Endothelial cell of umbilical vein (primary cell): ENCODE measurements around the gene DGKB. TPM values are rescaled to one million over a fixed set of nuclear protein-coding genes. Genes with fewer than 3 reads are reported as not detected.

Experiments used
- BruUV-seq: library from RNA; stranded (reverse); fragments of 400-500 nt; replicated peaks from 2 replicates; lab custom pipeline; 2021; lab: Mats Ljungman, UMichigan
- CTCF ChIA-PET: fragments of 300-600, 350-600 bp; sonication (Branson Sonifier 250); formaldehyde crosslinking; loops from one replicate; lab custom pipeline; 2021; ENCODE audit warnings: antibody characterized with exemption, inconsistent platforms; lab: Charles Lee
- POLR2A ChIA-PET: fragments of 300-600, 350-600 bp; sonication (Branson Sonifier 250); formaldehyde crosslinking; loops from one replicate; lab custom pipeline; 2021; ENCODE audit warnings: antibody characterized with exemption, inconsistent platforms; lab: Charles Lee
- DNase-seq: peaks from one replicate; pipeline ENCODE4 v3.0.0-alpha.2; 2011; ENCODE audit warnings: low read depth, low spot score
- FAIRE-seq: peaks from 2 replicates; lab custom pipeline; 2011; peaks lifted over from hg19 to GRCh38; lab: Jason Lieb, UNC
- H2AFZ ChIP-seq: 2 replicates; pipeline ENCODE4 v1.6.0; 2012; ENCODE audit warnings: low read depth, low read length, control low read depth, inconsistent platforms
- H3K27ac ChIP-seq: 2 replicates; pipeline ENCODE4 v1.5.1; 2011; ENCODE audit warnings: low read depth, mild to moderate bottlenecking, control low read depth, low read length, moderate library complexity; ENCODE audit not compliant: insufficient read depth
- H3K27me3 ChIP-seq, 2 experiments: 2 replicates each; pipeline versions ENCODE4 v1.6.0 to v1.6.1; 2011; ENCODE audit warnings: low read length in 2 of 2, mixed read lengths in 1 of 2; ENCODE audit not compliant: control insufficient read depth in 2 of 2, insufficient read depth in 2 of 2
- H3K36me3 ChIP-seq, 2 experiments: 2 replicates in 1 of 2; 3 replicates in 1 of 2; pipeline ENCODE4 v1.5.1; 2011; ENCODE audit warnings: low read length in 2 of 2, mild to moderate bottlenecking in 1 of 2, moderate library complexity in 1 of 2; ENCODE audit not compliant: control insufficient read depth in 2 of 2, insufficient read depth in 2 of 2; ENCODE audit errors: extremely low read depth in 1 of 2
- H3K4me1 ChIP-seq: 3 replicates; pipeline ENCODE4 v1.5.1; 2011; ENCODE audit warnings: mild to moderate bottlenecking, low read length; ENCODE audit not compliant: control insufficient read depth, insufficient read depth; ENCODE audit errors: extremely low read depth
- H3K4me2 ChIP-seq: 2 replicates; pipeline ENCODE4 v1.6.1; 2011; ENCODE audit warnings: low read length, control low read depth, mixed read lengths; ENCODE audit not compliant: insufficient read depth
- H3K4me3 ChIP-seq, 3 experiments: fragments of 200-600 bp in 1 of 3; sonication (generic), shearing (Covaris generic) in 1 of 3; replicated peaks in 1 of 3; 2 replicates each; pipeline ENCODE4 v1.5.1; 2011 to 2016; ENCODE audit warnings: control low read depth in 3 of 3, low read length in 3 of 3, mild to moderate bottlenecking in 2 of 3, inconsistent platforms in 1 of 3, low read depth in 1 of 3, moderate library complexity in 1 of 3; ENCODE audit not compliant: insufficient read depth in 1 of 3
- H3K79me2 ChIP-seq: 2 replicates; pipeline ENCODE4 v1.6.0; 2012; ENCODE audit warnings: low read length, inconsistent platforms; ENCODE audit not compliant: control insufficient read depth, insufficient read depth
- H3K9ac ChIP-seq: replicated peaks from 2 replicates; pipeline ENCODE3; 2011; ENCODE audit warnings: low read length, control low read depth; ENCODE audit not compliant: insufficient read depth; ENCODE audit errors: extremely low read depth
- H3K9me1 ChIP-seq: replicated peaks from 3 replicates; pipeline ENCODE4 v1.6.0; 2011; ENCODE audit warnings: mild to moderate bottlenecking, low read length; ENCODE audit not compliant: control insufficient read depth, insufficient read depth; ENCODE audit errors: extremely low read depth
- H3K9me3 ChIP-seq: replicated peaks from 2 replicates; pipeline ENCODE4 v1.5.1; 2012; ENCODE audit warnings: low read length, inconsistent platforms; ENCODE audit not compliant: control insufficient read depth, insufficient read depth
- H4K20me1 ChIP-seq: replicated peaks from 2 replicates; pipeline ENCODE3; 2011; ENCODE audit warnings: mild to moderate bottlenecking, low read length; ENCODE audit not compliant: control insufficient read depth, insufficient read depth; ENCODE audit errors: extremely low read depth
- CTCF ChIP-seq, 2 donors: IDR thresholded peaks; 1 replicate in 1 of 2; 2 replicates in 1 of 2; pipeline ENCODE4 v1.5.1; 2011; ENCODE audit warnings: low read length in 2 of 2, mild to moderate bottlenecking in 2 of 2, moderate library complexity in 2 of 2, control low read depth in 1 of 2, inconsistent platforms in 1 of 2, low read depth in 1 of 2; ENCODE audit not compliant: insufficient read depth in 1 of 2; ENCODE audit errors: extremely low read depth in 1 of 2
- EZH2 ChIP-seq: IDR thresholded peaks from 2 replicates; pipeline ENCODE4 v1.6.1; 2012; ENCODE audit warnings: borderline replicate concordance, low read depth, mild to moderate bottlenecking, moderate library complexity, low read length, inconsistent platforms; ENCODE audit not compliant: severe bottlenecking
- FOS ChIP-seq: IDR thresholded peaks from 2 replicates; pipeline ENCODE4 v1.6.1; 2011; ENCODE audit warnings: mild to moderate bottlenecking, low read length, moderate library complexity, borderline replicate concordance; ENCODE audit not compliant: insufficient read depth
- GATA2 ChIP-seq: IDR thresholded peaks from 2 replicates; pipeline ENCODE4 v1.7.0; 2011; ENCODE audit warnings: low read depth, mild to moderate bottlenecking, moderate library complexity, mixed read lengths, low read length; ENCODE audit not compliant: insufficient read length, insufficient read depth
- JUN ChIP-seq: IDR thresholded peaks from 2 replicates; pipeline ENCODE4 v1.6.1; 2011; ENCODE audit warnings: borderline replicate concordance, low read depth; ENCODE audit not compliant: insufficient read length, insufficient read depth
- MAX ChIP-seq: IDR thresholded peaks from 2 replicates; pipeline ENCODE4 v1.6.1; 2011; ENCODE audit not compliant: insufficient read depth, insufficient read length
- MYC ChIP-seq: IDR thresholded peaks from one replicate; pipeline ENCODE4 v1.6.1; 2011; ENCODE audit warnings: mild to moderate bottlenecking, low read depth, low read length
- POLR2A ChIP-seq: IDR thresholded peaks from 2 replicates; pipeline ENCODE4 v1.6.1; 2012; ENCODE audit warnings: low read depth, mild to moderate bottlenecking, control low read depth, low read length
- POLR2AphosphoS5 ChIP-seq: IDR thresholded peaks from 2 replicates; pipeline ENCODE4 v1.6.1; 2012; ENCODE audit warnings: low read depth, mild to moderate bottlenecking, control low read depth, low read length, moderate library complexity; ENCODE audit not compliant: insufficient read depth
- dilution Hi-C: fragments of 300-500 bp; cut with MboI; formaldehyde crosslinking; loops from one replicate; pipeline ENCODE4 v1.15.0; 2019; ENCODE audit warnings: low sequenced_read_pairs; ENCODE audit not compliant: extremely low pct_ligation_motif_present
- intact Hi-C: fragments of 100-400 bp; cut with micrococcal nuclease; formaldehyde crosslinking; loops from one replicate; pipeline ENCODE4 v1.10.0; 2022
- polyA plus RNA-seq, 4 experiments: library from polyadenylated mRNA; depleted of rRNA in 3 of 4; stranded (reverse) in 3 of 4; unstranded in 1 of 4; fragments of >200 nt; gene quantifications; 2 replicates each; pipeline versions ENCODE4 v1.2.1 to v1.2.3, GENCODE V29; 2011 to 2012; ENCODE audit warnings: missing spikeins in 1 of 4
- total RNA-seq: library from RNA; stranded (reverse); gene quantifications from 2 replicates; pipeline ENCODE4 v1.2.3, GENCODE V29; 2021

Gene DGKB
- total and polyA plus RNA-seq, 2 donors (not counting 3 experiments of a cell fraction or from before 2014, with no cell fraction given), result not detected

- H3K4me2 ChIP-seq, result no peak overlapping the region
- no TSS peak for BruUV-seq
- no peak overlapping the region for H3K27ac ChIP-seq
- no peak for TF ChIP-seq GATA2
- no peak for TF ChIP-seq MYC
- no peak for TF ChIP-seq EZH2
- TF ChIP-seq MAX, result no peak
- TF ChIP-seq FOS, result no peak
- H3K9ac ChIP-seq, result no peak overlapping the region
- H3K27me3 ChIP-seq, result no peaks in the 10 kb centered on the region
- H3K36me3 ChIP-seq, result no peaks in the 10 kb centered on the region
- no peak for DNase-seq
- H3K9me1 ChIP-seq, result no peaks in the 10 kb centered on the region
- H3K4me3 ChIP-seq, result no peak overlapping the region
- no peak overlapping the region for H2AFZ ChIP-seq
- H4K20me1 ChIP-seq, result no peaks in the 10 kb centered on the region
- CTCF ChIA-PET, result no interaction called here
- intact Hi-C loops (no loop called here), dilution Hi-C loops (no loop called here)
- H3K4me1 ChIP-seq, result no peaks in the 10 kb centered on the region
- no peaks in the 10 kb centered on the region for H3K9me3 ChIP-seq
- POLR2A ChIA-PET, result no interaction called here
- H3K79me2 ChIP-seq, result no peaks in the 10 kb centered on the region
- FAIRE-seq, result no peak
Measured at GRCh38 chr7:14115701-14116100, 786.9 kb downstream of the DGKB start.

GRCh38 chr7:14104861-14105260 lies 797.7 kb downstream of the DGKB start:
- Histone ChIP-seq H3K27ac (no peak overlapping the region), H3K79me2 (no peaks in the 10 kb centered on the region), H4K20me1 (no peaks in the 10 kb centered on the region), H3K4me2 (no peak overlapping the region), H3K36me3 (no peaks in the 10 kb centered on the region), H3K4me3 (no peak overlapping the region), H3K9me1 (no peaks in the 10 kb centered on the region), H2AFZ (no peak overlapping the region), H3K9me3 (no peaks in the 10 kb centered on the region), H3K9ac (no peak overlapping the region), H3K4me1 (no peaks in the 10 kb centered on the region), H3K27me3 (no peaks in the 10 kb centered on the region)
- no peak for FAIRE-seq
- no peak for DNase-seq
- intact Hi-C loops (no loop called here), dilution Hi-C loops (no loop called here)
- ChIA-PET POLR2A (no interaction called here), CTCF (no interaction called here)
- no peak for TF ChIP-seq POLR2AphosphoS5
- no peak for TF ChIP-seq GATA2
- no peak for TF ChIP-seq MAX
- no peak for TF ChIP-seq CTCF (IDR thresholded peaks at IDR 0.05; ENCODE audit: extremely low read depth in 1 of 2, insufficient read depth in 1 of 2, low read depth in 1 of 2, low read length in 2 of 2)
- no peak for TF ChIP-seq EZH2
- TF ChIP-seq POLR2A, result no peak
- no peak for TF ChIP-seq FOS
- TF ChIP-seq JUN, result no peak
- no peak for TF ChIP-seq MYC
- no TSS peak for BruUV-seq
